HFF-Myc (cell line): ENCODE measurements around the gene CAT.

Source experiments
- DNase-seq: peaks from one replicate; pipeline ENCODE4 v3.0.0-alpha.2; 2011; ENCODE audit warnings: low read depth; ENCODE audit errors: extremely low read depth
- H3K4me3 ChIP-seq: replicated peaks from 2 replicates; pipeline ENCODE4 v1.5.1; 2011; ENCODE audit warnings: low read depth, mild to moderate bottlenecking, control low read depth, low read length
- TF ChIP-seq, protein P1 (sequence below): IDR thresholded peaks from 2 replicates; pipeline ENCODE4 v1.5.1; 2012; ENCODE audit warnings: mild to moderate bottlenecking, low read depth, low read length, control low read depth; ENCODE audit errors: missing control alignments

Gene CAT

DNA sequence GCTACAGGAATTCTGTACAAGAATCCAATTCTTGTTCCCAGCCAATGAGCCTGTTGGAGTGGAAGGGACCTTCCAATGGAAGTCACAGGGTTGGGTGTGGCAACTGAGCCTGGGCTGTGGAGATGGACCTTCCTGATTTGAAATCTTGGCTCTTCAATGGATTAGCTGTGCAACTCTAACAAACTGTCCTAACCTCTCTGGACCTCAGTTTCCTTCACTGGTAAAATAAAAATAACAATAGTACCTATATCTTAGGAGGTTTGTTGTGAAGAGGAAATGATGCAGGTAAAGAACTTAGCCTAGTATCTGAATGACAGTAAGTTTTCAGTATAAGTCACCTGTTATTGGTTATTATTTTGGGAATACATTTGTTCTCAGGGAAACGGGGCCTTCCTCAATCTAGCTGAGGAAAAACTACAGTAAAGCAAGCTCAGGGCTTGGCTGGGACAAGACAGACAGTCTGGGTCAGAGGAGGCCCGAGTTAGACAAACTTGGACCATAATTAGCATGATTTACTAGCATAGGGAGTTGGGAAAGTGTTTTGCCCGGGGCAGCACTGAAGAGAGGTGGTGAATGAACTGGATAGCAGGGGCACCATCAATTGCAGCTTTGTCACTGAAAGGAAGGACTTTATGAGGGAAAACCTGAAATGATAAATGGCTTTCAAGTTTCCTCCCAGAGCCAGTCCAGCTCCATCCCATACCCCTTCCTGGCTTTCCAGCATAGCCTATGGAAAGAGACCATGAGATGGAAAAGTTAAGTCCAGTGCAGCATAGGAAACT is 61.2 kb downstream of the CAT start:
- no peak for DNase-seq
- TF ChIP-seq, protein P1, sequence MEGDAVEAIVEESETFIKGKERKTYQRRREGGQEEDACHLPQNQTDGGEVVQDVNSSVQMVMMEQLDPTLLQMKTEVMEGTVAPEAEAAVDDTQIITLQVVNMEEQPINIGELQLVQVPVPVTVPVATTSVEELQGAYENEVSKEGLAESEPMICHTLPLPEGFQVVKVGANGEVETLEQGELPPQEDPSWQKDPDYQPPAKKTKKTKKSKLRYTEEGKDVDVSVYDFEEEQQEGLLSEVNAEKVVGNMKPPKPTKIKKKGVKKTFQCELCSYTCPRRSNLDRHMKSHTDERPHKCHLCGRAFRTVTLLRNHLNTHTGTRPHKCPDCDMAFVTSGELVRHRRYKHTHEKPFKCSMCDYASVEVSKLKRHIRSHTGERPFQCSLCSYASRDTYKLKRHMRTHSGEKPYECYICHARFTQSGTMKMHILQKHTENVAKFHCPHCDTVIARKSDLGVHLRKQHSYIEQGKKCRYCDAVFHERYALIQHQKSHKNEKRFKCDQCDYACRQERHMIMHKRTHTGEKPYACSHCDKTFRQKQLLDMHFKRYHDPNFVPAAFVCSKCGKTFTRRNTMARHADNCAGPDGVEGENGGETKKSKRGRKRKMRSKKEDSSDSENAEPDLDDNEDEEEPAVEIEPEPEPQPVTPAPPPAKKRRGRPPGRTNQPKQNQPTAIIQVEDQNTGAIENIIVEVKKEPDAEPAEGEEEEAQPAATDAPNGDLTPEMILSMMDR, result no peak
- H3K4me3 ChIP-seq, result no peak overlapping the region

DNA sequence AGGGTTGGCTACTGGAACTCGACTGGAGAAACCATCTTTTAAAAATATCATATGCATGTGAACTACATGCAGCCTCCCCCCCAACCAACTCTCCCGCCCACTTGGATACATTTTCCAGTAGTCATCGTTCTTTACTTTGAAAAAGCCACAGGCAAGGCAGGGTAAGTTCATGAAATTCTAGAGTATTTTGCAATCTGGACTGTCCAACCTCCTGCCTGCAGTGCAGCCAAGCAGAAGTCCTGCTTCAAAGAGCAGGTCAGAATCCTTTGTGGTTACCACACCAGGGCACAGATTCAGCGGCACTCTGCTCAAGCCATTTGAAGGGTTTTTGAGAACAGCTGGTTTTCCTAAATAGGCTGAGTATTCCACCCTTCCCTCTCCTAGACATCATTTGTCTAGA is 62.8 kb downstream of the CAT start:
- no peak for DNase-seq
- no peak overlapping the region for H3K4me3 ChIP-seq
- TF ChIP-seq, protein P1, result no peak

DNA sequence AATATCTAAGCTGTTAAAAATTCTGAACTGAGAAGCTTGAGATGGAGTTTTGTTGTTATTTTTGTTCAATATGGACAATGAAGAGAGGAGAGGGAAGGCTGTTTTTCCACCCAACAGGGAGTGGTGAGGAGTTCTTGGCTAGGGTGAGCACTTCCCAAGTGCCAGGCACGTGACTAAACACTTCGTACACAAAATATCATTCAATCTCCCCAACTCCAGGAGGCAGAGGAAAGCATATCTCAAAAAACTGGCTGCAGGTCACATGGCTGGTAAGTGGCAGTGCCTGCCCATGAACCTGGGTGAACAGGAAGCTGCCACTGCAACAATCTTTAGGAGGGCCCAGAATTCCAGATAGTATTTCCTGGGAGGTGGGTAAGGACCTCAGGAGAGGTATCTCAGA is 63.2 kb downstream of the CAT start:
- H3K4me3 ChIP-seq, result no peak overlapping the region

DNA sequence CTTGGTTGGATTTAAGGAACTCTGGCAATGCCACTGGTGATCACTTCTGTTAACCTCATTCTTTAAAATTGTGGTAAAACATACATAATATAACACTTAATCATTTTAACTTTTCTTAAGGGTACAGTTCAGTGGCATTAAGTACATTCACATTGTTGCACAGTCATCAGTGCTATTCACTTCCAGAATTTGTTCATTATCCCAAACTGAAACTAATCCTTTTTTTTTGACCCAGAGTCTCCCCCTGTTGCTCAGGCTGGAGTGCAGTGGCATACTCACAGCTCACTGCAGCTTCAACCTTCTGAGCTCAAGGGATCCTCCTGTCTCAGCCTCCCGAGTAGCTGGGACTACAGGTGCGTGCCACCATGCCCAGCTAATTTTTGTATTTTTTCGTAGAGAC is 64.2 kb downstream of the CAT start:
- TF ChIP-seq, protein P1, result peak; percentile 17
- no peak overlapping the region for H3K4me3 ChIP-seq
- DNase-seq, result no peak

More for the DNA sequence above, 63.2 kb downstream of the CAT start:
- TF ChIP-seq, protein P1, result no peak
- no peak for DNase-seq

DNA sequence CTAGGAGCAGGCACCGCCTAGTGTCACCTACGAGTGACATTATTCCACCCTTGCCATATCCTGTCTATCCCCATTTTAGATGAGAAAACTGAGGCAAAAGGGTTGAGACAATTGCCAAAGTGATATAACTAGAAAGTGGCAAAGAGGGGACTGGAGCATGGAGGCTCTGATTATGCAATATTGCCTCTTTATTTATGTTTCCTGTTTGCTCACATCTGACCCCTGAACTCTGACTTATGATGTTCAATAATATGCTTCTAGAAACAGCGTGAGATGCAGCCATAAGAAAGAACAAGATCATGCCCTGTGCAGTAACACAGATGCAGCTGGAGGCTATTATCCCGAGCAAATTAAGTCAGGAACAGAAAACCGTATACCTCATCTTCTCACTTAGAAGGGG is 67.1 kb downstream of the CAT start:
- no peak for DNase-seq
- TF ChIP-seq, protein P1, result no peak
- H3K4me3 ChIP-seq, result no peak overlapping the region

DNA sequence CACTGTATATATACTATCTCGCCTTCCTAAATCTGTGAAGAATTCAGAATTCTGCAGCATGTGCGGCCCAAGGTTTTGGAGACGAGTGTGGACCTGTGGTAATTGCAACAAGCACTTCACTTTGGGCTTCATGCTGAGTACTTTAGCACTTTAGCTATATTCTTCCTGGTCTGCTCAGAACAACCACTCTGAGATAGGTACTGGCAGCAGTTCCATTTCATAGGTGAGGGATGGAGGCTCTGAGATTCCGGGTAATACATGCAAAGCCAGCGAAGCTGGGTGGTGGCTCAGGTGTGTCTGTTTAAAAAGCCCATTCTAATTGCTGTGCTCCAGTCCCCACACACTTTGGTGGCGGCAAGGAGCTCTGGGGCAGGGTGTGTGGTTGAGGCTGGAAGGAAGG is 68.4 kb downstream of the CAT start:
- TF ChIP-seq, protein P1, result no peak
- no peak for DNase-seq
- no peak overlapping the region for H3K4me3 ChIP-seq

DNA sequence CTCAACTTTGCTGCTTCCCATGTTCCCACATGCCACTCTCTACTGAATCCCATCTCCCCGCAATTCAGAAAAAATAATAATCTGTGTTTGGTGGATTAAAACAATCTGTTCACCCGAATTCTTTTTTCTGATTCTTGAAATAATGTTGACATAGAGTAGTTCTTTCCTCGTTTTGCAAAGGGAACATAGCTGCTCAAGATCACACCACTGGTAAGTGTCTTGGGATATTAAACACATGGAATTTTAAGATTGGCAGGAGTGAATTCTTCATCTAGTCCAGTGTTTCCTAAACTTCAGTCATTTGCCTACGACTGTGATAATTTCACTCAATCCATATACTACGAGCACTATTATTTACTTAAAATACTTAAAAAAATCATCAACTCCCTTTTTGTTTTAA is 68.9 kb downstream of the CAT start:
- DNase-seq, result no peak
- TF ChIP-seq, protein P1, result no peak

More for the DNA sequence above, 68.9 kb downstream of the CAT start:
- H3K4me3 ChIP-seq, result no peak overlapping the region
